GM04504 (cell line): ENCODE measurements around the gene TUSC7.

Experiments
- DNase-seq: peaks from one replicate; pipeline ENCODE4 v3.0.0-alpha.2; 2012; ENCODE audit warnings: low read depth

Gene TUSC7

DNA sequence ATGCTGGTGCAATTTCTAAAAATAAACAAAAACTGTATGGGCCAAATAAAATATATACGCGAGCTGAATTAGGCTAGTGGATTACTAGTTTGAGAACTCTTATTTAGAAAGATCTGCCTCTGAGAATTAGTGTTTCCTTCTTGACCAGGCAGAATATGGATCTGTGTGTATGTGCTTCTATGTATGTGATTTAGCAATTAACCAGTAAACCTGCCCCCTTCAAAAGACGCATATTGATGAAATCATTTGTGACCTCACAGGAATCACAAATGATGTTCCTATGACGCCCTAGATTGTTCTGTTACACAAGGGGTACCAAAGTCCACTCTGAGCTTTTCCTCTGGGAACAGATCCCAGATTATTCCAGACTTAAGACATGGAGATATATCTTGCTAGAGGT is at the start of gene TUSC7:
TUSC7 (plus strand) TSS at position 301 of the 400 bp plus-strand sequence.
- no peak for DNase-seq

DNA sequence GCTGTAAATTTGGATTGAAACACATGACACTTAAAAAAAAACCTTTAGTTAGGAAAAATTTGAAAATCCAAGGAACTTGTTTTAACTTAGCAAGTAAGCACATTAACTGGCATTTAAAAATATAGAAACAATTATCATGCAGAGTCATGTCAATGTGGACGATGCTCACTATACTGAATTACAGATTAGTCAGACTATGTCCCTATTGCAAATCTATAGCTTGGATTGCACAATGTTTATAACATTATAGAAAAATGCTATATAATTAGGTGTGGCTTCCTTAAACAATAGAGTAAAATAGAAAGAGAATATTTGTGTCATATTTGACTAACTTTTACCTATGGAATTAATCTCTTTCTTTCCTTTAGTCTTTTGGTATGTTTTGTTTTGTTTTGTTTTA is 48.4 kb upstream of the TUSC7 start:
- DNase-seq: no peak

DNA sequence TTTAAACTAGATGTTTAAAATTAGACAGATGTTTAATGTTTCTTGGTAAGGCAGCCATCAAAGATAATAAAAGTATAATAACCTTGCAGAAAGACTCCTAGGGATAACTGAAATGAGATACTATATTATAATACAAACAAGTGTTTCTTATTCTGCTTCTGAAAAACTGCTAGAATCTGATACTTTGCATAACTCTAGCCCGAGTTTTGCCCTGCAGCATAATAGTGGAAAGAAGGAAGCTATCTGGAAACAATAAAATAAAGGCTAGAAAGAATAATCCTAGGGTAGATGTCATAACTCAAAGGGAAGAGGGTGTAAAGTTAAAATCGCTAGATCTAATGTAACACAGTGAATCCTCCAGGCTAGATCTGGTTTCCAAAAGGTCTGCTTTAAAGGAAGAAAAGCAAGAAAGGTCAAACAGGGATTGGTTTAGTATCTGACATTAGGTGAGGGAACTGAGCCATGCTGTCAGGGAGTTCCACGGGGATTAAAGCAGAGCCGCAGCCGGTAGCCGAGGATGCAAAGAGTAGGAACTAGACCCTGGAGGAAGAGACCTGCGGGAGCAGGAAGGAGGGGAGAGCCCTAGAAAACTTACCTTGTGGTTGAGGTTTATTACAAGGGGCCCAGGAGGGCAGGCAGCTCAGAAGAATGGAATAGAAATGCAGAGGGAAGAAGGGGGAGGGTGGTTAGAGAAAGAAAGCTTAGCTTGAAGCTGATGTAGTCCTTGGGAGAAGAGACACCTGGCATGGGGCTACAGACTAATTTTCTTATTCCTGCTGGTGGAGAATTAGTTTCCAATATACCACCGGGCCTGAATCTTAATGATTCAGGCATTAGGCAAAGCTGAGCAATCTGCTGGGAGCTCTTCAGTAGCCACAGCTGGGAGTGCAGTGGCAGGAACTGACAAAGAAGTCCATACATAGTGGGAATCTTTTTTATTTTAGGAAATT is 46.1 kb upstream of the TUSC7 start:
- DNase-seq: no peak

DNA sequence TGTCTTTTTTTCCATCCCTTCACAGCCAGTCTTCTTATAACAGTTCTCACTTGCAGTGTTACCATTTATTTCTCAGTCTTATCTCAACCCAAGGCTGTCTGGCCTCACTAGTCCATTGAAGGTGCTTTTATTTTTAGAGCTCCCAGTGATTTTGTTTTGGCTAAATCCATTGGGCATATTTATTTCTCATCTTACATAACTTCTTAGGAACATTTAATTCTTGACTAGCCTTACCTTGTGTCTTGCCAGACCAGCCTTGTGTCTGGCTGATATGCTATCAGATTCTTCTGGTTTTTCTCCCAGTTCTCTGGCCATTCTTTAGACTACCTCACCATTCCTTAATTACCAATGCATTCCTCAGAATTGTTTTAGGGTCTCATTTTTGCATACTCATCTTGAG is 42.3 kb upstream of the TUSC7 start:
- DNase-seq: no peak

DNA sequence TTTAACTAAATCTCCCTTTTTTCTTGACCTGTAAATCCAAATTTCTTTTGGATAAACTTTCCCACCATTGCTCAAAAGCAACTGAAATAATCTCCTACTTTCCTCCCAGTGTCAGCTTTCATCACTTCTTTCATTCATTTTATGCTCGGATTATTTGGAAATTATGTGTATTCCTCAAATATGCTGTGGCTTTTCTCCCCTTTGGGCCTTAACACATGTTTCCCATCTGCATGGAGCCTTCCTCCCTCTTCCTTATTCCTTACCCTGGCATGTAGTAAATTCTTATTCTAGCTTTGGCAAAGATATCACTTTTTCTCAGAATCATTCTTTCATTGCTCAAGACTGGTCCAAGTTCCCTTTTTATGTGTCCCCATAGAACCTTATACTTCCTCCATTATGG is 41.8 kb upstream of the TUSC7 start:
- no peak for DNase-seq

DNA sequence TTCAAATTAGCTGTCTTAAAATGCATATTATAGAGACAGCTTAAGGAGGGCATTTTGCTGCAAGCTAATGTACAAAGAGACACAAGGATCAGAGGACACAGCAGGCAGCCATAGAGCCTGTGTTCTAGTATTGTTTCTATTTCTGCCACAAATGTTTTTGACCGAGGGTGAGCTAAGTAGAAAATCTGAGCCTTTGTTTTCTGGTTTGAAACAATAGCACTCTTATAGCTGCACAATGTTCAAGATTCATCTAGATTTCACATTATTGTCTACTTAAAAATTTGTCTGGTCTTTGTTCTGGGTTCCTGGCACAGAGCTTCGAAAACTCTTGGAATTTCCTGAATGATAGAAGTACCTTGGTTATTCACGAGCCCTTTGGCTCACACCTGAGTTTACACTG is 40.0 kb upstream of the TUSC7 start:
- no peak for DNase-seq

DNA sequence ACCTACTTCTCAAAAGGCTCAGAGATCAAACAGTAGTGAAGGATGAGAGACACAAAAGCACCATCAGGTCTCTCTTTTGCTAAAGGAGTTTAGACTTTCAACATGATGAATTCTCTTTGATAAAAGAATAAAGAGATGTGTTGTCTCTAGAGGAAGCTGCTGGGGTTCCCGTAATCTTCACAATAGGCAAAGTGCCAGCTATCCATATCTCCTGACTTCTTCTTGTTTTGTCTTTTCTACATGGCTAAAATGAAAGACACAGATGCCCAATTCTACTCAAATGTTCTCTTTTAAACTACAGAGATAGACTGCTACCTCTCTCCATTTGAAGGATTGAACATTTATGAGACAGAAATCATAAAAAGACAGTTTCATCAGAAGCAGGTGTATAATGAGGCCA is 38.4 kb upstream of the TUSC7 start:
- no peak for DNase-seq

DNA sequence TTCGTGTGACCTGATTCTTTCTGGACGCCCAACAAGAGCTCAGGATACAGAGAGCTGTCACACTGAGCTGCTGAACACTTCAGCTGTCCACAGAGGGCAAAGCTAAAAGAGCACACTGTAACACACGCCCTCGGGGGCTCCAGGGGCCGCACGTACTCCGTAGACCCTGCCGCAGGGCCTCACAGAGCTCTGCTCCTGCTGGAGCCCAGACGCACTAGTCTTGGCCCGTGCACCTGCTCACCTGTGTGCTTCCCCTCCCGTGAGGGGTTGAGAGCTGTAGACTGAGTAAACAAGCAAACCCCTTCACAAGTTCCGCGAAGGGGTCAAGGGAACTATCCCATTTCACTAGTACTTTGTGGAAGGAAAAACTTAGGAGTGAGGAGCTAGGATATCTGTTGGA is 30.7 kb upstream of the TUSC7 start:
- DNase-seq: no peak

DNA sequence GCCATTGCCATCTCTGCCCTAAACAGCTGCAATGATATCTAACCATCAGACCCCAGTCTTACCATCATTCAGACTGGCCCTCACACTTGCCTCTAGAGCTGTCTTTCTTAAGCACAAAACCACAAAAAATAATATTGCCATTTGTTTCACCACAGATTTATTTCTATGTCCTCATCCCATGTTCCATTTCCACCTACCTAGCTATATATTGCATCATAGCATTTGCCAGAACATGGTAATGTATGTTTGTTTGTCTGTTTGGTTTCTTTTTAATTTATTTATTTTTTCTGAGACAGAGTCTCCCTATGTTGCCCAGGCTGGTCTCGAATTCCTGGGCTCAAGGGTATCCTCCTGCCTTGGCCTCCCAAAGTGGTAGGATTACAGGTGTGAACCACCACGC is 18.5 kb upstream of the TUSC7 start:
- DNase-seq: no peak

DNA sequence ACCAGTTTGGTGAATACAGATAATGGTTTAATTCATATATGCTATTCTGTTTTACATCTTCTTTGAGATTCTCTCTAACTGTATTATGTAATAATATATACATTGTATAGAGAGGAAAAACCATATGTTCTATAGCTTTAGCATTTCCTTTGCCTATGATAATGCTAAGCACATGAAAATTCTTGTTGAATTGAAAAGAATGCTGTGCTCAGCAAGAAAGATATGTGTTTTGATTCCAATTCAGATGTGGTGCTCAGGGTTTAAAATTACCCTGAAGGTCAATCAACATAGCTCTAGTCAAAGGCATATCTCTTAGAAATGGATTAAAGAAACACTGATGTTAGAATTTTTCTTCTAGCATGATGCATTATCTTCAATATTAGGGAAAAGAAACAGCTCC is 8.5 kb upstream of the TUSC7 start:
- no peak for DNase-seq

DNA sequence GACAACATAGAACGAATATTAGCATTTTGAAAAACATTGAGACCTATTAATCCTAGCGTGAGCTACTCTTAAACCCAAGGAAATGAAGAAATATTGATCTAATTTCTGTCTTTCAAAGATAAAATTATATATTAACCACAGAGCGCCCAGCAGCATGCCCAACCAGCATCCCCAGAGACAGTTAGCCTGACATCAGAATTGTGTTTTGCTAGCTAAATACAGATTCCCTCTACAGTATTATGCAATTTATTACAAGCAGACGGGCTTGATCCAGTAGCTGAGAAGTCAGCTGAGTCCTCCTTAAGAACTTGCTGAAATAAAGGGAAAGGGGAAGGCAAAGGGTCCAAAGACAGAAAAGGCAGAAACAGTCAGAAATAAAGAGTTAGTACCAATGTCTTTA is 7.2 kb upstream of the TUSC7 start:
- no peak for DNase-seq

DNA sequence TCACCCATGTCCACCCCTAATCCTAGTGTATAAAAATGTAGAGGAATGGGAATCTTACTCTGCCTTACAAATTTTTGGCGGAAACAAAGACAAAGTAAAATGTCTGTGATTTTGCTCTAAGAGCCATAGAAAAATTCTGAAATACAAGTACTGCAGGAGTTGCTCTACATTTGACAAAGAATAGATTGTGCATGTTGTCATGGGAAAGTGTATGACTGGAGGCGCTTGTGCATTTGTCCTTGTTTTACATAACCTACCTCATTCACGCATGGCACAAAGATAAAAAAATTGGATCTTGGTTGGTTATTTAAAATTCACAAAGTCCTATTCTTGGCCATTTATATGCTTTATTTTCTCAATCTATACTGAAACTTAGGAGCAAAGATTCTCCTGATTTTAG is 2.0 kb upstream of the TUSC7 start:
- DNase-seq: no peak

DNA sequence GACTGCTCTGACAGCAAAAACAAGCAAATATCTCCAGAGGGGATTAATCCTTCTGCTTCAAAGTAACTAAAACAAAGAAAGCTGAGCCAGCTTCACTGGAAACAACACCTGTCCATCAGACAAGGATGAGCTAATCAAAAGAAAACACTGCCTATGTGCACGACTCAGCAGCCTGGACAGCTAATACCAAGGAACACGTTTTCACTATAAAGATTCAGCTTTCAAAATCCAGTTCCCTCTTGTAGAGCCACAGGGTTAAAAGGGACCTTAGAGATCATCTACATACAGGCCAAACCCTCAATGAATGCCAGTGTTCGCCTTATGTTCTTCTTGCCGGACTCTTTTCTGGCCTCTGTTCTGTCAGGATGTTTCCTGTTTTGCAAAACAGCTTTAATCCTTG is 6.9 kb downstream of the TUSC7 start:
- DNase-seq: no peak

DNA sequence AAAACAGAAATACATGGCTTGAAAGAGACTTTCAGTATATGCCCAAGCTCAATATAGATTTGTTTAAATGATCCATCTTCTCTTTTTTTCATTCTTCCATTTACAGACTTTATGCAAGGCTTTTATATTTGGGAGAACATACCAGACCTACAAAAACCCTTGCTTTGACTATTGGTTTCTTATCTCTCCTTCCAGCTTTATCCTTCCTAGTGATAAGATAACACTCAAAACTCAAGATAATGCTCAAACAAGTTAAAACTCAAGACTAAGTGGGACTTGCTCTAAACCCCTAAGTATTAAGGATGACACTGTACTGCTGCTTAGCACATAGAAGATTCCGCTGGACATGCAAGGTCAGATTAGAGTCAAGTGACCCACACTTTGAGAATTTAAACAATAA is 8.0 kb downstream of the TUSC7 start:
- DNase-seq: no peak

DNA sequence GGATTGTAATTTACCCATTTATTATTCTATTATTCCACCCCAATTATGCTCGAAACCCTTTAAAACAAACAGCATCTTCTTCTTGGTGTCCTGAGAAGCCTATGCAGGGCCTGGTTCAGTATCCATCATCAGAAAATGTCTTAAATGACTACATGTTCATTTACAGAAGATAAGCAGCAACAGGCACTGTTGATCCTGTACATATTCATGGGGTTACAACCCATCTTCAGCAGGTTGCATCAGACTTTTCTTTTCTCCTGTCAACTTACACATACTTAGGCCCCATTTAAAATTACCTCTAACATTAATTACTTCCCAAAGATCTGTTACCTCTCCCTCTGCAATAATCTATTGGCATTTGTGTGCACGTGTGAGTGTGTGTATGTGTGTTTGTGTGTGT is 18.9 kb downstream of the TUSC7 start:
- DNase-seq: no peak

DNA sequence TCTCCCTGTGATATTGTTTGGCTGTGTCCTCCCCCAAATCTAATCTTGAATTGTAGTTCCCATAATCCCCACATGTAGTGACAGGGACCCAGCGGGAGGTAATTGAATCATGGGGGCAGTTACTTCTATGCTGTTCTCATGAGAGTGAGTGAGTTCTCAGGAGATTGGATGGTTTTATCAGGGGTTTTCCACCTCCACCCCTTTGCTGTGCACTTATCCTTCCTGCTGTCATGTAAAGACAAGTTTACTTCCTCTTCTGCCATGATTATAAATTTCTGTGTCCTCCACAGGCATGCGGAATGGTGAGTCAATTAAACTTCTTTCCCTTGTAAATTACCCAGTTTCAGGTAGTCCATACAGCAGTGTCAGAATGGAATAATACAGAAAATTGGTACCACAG is 24.7 kb downstream of the TUSC7 start:
- no peak for DNase-seq

DNA sequence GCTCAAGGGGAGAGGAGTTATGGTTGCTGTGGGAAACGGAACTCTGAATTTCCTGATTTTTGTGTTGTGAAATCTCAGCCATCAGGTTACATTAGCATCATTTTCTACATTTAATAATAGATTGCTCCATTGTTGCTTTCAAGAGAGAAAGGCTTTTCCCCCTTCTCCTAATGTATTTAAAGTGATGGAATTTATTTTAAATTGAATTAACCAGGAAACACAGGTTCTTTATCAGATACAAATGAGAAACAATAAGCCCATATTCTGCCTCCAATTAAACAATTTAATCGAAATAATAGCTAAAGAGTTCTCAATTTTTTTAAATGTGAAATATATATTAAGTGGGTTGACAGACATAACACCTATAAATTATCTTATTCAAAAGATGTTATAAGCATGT is 30.1 kb downstream of the TUSC7 start:
- no peak for DNase-seq

DNA sequence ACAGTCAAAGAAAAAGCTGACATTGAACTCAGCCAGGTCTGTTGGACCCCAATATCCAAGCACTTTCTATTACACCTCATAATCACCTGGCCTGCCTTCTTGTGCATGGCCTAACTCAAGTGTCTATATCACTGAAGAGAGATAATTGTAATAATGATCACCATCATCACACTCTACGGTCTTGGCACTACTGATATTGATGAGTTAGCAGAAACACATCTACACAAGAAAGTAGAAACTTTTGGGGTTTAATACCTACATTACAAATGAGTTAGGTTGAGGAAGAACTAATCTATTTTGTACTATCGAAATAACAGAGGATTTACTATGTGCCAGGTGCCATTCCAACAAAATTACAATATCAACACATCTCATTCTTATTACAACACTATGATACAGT is 30.7 kb downstream of the TUSC7 start:
- DNase-seq: no peak

DNA sequence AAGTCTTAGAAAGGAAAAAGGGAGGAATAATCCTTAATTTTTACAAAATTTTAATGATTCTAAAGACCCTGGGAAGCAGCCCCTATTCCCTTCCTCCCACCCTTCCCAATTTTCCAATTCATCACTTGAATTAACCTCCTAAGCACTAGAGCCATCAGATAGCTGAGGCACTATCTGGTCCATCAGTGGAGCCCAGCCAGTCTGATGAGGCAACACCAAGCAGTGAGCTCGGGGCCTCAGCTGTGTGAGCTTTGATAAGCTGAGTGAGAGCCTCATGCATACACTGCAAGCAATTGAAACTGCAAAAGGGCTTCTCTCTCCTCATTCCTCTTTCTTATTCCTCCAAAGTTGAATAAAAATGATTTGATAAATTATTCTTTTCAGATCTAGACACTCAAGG is 31.9 kb downstream of the TUSC7 start:
- no peak for DNase-seq

DNA sequence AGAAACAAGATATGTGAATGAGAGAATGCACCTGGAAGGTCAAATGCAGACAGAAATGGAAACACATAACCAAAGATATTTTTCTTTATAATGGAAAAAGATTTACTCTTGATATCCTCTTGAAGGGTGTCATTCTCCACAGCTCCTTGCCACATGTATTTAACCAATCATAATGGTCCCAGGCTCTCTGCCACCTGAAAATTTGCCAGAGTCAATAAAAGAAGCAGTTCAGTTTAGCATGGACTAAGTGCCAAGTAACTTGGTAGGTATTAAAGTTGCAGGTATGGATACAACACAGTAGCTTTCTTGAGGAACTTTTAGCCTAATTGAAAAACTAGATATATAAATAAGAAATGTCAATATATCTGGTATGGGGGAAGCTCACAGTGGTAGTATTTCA is 33.5 kb downstream of the TUSC7 start:
- no peak for DNase-seq

DNA sequence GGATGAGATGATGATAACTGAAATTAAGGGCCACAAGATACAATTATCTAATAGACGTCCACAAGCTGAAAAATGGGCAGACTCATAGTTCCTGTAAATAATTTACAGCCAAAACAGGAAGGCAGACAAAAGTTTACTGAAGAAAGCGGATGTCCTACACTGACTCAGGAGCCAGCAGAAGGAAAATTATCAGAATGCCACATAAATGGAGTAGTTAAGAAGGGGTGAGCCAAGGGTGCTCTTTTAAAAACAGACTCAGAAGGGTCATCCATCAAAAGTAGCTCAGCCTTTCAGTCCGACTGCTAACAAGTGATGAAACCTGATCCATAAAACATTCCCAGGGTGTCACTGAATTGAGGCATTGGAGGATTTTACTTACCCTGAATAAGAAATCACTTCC is 39.8 kb downstream of the TUSC7 start:
- no peak for DNase-seq

DNA sequence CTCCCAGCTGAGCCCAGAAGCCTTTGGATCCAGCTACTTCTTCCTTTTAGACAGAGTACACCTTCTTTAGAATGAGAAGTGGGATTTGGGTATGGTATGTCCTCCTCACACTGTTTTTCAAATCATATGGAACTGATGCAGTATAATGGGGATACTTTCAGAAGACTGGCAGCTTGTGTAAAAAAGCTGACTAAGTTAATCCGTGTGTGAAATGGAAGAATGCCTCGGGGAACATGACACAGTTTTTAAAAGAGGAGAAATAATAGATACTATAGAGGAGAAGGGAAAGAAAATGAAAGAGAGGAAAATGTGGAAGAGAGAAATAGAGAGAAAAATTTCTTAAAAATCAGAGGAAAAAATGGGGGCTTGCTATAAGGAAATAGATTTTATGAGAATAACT is 47.7 kb downstream of the TUSC7 start:
- DNase-seq: no peak

DNA sequence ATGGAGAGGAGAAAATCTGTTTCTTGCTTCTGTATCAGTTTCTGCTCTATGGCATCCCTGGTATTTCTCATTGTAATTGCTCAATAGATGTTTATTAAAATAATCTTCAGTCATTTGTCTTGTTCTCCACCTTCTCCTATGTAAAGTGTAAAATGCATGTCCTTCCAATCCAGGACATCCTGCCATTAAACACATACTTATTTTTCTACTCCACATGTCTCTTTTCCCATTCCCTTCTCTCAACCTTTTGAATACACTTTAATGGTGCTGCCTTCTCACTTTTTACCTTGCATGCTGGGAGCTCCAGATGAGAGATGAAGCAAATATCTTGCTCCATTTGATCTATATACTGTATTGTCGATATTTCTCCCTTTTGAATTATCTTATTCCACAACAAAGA is 49.7 kb downstream of the TUSC7 start:
- DNase-seq: no peak
